Stimulated activated naive CD8-positive, alpha-beta T cell treated with anti-CD3 and anti-CD28 coated beads, Interleukin-15, Interleukin-2, amounts not matched to agents 100 ng/mL and 50 ng/mL, for 24 hours (primary cell): ENCODE data around the gene ATRNL1.

Experiments
- H3K27ac Mint-ChIP-seq: one replicate; pipeline ENCODE4 v1.8.0; 2021; ENCODE audit warnings: mild to moderate bottlenecking, mixed read lengths
- H3K27me3 Mint-ChIP-seq: one replicate; pipeline ENCODE4 v1.8.0; 2021; ENCODE audit warnings: mixed read lengths
- H3K36me3 Mint-ChIP-seq: one replicate; pipeline ENCODE4 v1.8.0; 2021; ENCODE audit warnings: low read depth, mixed read lengths
- H3K4me1 Mint-ChIP-seq: one replicate; pipeline ENCODE4 v1.8.0; 2021; ENCODE audit warnings: low read depth, mixed read lengths
- H3K4me3 Mint-ChIP-seq: one replicate; pipeline ENCODE4 v1.8.0; 2021; ENCODE audit warnings: mild to moderate bottlenecking, mixed read lengths
- H3K9me3 Mint-ChIP-seq: one replicate; pipeline ENCODE4 v1.8.0; 2021; ENCODE audit warnings: mixed read lengths

Gene ATRNL1

DNA sequence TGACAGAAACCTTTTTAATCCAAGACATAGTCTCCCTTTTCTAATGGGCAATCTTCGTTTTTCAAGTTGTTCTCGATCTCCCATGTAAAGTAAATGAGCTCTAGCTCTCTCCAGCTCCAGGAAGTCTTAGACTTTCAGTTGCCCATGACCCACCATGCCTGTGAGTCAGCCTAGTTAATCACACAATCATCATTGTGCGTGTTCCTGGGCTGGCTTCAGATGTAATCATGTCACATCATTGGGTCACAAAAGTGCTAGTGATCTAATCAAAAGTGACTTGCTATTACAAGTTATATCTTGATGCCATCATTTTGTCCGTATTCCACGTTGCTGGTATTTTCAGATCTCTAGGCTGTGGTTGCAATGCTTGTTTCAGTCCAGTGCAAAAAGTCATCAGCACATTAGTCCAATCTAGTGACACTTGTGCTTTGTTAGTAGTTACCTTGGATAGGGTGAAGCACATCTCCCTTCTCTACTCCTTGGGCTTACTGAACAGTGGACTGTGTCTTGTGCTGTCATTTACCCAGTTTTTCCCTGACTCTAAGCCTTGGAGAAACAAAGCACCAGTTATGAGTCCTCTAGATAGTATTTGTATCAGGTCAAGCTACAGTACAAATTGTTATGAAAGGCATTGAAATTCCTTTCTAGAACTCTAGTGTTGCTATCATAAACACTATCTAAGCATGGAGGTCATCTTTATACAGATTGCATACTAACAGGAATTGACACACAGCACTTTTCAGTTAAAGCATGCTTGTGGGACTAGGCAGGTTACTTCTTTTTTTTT, 863.3 kb downstream of the ATRNL1 start:
- Mint-ChIP-seq H3K4me1 (no peaks in the 10 kb centered on the region), H3K36me3 (no peaks in the 10 kb centered on the region), H3K27ac (no peak overlapping the region), H3K4me3 (no peak overlapping the region), H3K9me3 (no peaks in the 10 kb centered on the region), H3K27me3 (no peaks in the 10 kb centered on the region)

DNA sequence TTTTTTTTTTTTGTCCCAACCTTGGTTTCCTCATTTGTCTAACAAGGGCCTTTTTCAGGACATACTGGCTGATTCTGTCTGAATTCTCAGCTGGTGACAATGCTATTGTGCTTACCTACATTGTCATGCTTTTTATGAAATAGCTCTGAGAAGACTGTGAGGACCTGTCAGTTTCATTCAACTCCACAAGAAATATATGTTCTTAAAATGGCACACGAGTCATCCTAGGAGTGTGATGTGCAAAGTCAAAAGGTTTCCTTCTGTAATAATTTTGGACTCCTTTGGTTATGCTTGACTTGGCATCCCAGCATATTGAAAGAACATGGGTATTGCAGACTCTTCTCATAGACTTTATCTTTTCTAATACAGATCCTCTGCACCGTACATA, 863.8 kb downstream of the ATRNL1 start:
- H3K4me3 Mint-ChIP-seq, result no peak overlapping the region
- no peaks in the 10 kb centered on the region for H3K4me1 Mint-ChIP-seq
- no peaks in the 10 kb centered on the region for H3K27me3 Mint-ChIP-seq
- no peaks in the 10 kb centered on the region for H3K9me3 Mint-ChIP-seq
- H3K27ac Mint-ChIP-seq, result no peak overlapping the region
- no peaks in the 10 kb centered on the region for H3K36me3 Mint-ChIP-seq

DNA sequence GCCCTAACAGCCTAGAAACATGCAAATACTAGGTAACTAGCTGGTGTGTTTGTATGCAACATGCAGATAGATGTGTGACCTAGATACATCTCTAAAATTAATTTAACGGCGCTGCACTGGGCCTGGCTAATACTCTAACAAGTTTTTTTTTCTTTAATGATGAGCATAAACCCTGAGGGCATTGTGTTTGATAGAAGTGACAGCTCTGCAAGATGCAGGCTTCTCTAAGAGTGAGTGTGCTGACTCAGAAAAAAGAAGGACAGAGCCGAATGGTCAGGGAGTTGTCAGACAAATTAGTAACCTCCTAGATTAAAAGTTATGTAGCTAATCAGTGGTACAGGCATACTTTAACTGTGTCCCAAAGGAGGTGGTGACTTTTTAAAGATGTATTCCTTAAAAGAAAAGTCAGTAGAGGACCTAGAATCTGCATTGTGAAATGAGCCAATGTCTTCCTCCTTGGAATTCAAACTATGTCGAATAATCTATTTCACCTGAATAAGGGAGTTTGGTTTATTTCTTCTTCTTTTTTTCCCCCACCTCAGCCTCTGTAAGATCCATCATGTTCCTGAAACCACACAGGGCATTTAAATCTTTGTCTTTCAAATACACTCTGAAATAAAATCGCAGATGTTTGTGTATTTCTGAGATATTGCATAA, 864.7 kb downstream of the ATRNL1 start:
- no peaks in the 10 kb centered on the region for H3K27me3 Mint-ChIP-seq
- no peaks in the 10 kb centered on the region for H3K9me3 Mint-ChIP-seq
- H3K36me3 Mint-ChIP-seq, result no peaks in the 10 kb centered on the region
- no peaks in the 10 kb centered on the region for H3K4me1 Mint-ChIP-seq
- H3K4me3 Mint-ChIP-seq, result no peak overlapping the region
- H3K27ac Mint-ChIP-seq, result no peak overlapping the region

- Mint-ChIP-seq H3K27ac (no peak overlapping the region), H3K36me3 (no peaks in the 10 kb centered on the region), H3K4me1 (no peaks in the 10 kb centered on the region), H3K4me3 (no peak overlapping the region), H3K9me3 (no peaks in the 10 kb centered on the region), H3K27me3 (no peaks in the 10 kb centered on the region)
Measured at GRCh38 chr10:115963848-115964247, 870.7 kb downstream of the ATRNL1 start.

DNA sequence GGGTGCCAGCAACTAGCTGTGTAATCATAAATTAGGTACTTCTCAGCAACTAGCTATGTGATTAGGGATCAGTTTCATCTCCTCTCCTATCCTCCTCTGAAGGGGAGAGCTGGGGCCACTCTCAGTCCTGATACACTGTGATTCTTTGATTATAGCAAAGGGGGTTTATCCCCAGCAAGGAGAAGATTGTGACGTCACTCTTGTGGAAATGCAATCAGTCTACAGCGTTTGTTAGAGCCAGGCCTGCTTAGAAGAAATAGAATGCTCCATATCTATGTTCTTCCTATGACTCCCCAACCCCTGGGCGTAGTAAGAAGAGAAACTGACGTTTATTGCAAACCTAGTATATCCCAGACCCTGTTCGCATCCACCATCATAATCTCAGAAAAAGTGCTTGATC, 871.7 kb downstream of the ATRNL1 start:
- Mint-ChIP-seq H3K27me3 (no peaks in the 10 kb centered on the region), H3K36me3 (no peaks in the 10 kb centered on the region), H3K27ac (no peak overlapping the region), H3K4me1 (no peaks in the 10 kb centered on the region), H3K9me3 (no peaks in the 10 kb centered on the region), H3K4me3 (no peak overlapping the region)

DNA sequence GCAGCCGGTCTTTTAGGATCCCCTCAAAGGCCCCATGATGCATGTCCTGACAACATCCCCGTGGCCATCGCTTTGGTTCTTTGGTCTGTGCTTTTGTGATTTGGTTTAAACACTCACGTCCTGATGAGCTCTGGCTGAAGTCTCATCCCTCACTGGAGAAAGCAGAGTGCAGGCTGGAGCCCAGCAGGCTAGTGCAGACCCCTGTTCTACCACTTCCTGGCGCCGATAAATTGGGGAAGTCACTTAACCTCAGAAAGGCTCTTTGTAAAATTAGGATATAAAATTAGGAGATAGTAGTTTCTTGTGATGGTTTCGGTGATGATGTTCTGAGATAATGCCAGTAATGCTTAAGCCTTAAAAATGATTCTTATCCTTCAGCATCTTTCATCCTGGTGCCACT, 872.2 kb downstream of the ATRNL1 start:
- no peaks in the 10 kb centered on the region for H3K36me3 Mint-ChIP-seq
- no peak overlapping the region for H3K4me3 Mint-ChIP-seq
- no peaks in the 10 kb centered on the region for H3K27me3 Mint-ChIP-seq
- no peaks in the 10 kb centered on the region for H3K4me1 Mint-ChIP-seq
- no peak overlapping the region for H3K27ac Mint-ChIP-seq
- H3K9me3 Mint-ChIP-seq, result no peaks in the 10 kb centered on the region

DNA sequence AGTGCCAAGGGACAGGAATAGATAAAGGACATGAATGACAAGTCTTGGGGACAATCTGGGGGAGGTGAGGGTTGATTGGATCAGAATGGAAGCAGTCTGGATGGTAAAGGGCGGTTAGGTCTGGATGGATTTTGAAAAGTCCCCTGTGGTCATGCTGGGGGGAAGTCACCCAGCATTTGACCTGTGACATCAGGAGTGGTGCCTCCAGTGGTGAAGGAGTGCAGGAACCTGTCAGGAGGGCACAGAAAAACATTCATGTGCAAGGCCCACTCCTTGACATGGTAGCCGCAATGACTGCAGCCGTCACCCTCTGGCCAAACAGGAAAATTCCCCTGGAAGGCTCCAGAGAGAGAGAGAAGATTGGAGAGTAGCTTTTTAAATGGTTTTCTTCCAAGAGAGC, 875.1 kb downstream of the ATRNL1 start:
- no peaks in the 10 kb centered on the region for H3K27me3 Mint-ChIP-seq
- peaks cover 3% of the 10 kb centered on the region for H3K9me3 Mint-ChIP-seq
- H3K4me3 Mint-ChIP-seq, result no peak overlapping the region
- H3K36me3 Mint-ChIP-seq, result no peaks in the 10 kb centered on the region
- H3K4me1 Mint-ChIP-seq, result no peaks in the 10 kb centered on the region
- H3K27ac Mint-ChIP-seq, result no peak overlapping the region

GRCh38 chr10:115969591-115969990, 876.4 kb downstream of the ATRNL1 start:
- Mint-ChIP-seq H3K27me3 (no peaks in the 10 kb centered on the region), H3K27ac (no peak overlapping the region), H3K4me3 (no peak overlapping the region), H3K4me1 (no peaks in the 10 kb centered on the region), H3K36me3 (no peaks in the 10 kb centered on the region), H3K9me3 (peaks cover 10% of the 10 kb centered on the region)

- H3K27ac Mint-ChIP-seq, result no peak overlapping the region
- no peaks in the 10 kb centered on the region for H3K4me1 Mint-ChIP-seq
- no peaks in the 10 kb centered on the region for H3K27me3 Mint-ChIP-seq
- no peaks in the 10 kb centered on the region for H3K36me3 Mint-ChIP-seq
- peaks cover 10% of the 10 kb centered on the region for H3K9me3 Mint-ChIP-seq
- no peak overlapping the region for H3K4me3 Mint-ChIP-seq
Measured at GRCh38 chr10:115971921-115972320, 878.8 kb downstream of the ATRNL1 start.

- Mint-ChIP-seq H3K27ac (no peak overlapping the region), H3K36me3 (no peaks in the 10 kb centered on the region), H3K27me3 (no peaks in the 10 kb centered on the region), H3K4me1 (no peaks in the 10 kb centered on the region), H3K9me3 (peaks cover 10% of the 10 kb centered on the region), H3K4me3 (no peak overlapping the region)
Measured at GRCh38 chr10:115972426-115972825, 879.3 kb downstream of the ATRNL1 start.

DNA sequence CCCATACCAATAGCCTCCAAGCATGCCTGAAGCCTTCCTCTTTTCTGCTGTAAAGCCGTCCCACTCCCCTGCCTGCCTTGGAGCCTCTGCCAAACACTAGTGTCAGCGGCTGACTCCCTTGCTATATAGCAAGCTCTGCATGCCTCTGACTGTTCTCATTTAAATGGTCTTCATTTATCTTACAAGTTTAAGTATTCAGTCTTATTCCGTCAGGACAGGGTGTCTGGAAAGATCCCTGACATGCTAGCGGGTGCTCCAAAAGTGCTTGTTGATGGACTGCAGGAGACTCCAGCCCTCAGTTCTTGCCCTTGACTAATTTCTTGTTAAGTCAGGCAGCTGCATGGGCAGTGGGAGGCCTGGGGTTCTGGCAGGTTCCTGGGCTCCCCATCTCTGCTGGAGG, 881.2 kb downstream of the ATRNL1 start:
- no peak overlapping the region for H3K4me3 Mint-ChIP-seq
- H3K4me1 Mint-ChIP-seq, result no peaks in the 10 kb centered on the region
- no peaks in the 10 kb centered on the region for H3K36me3 Mint-ChIP-seq
- H3K27me3 Mint-ChIP-seq, result no peaks in the 10 kb centered on the region
- peaks cover 10% of the 10 kb centered on the region for H3K9me3 Mint-ChIP-seq
- no peak overlapping the region for H3K27ac Mint-ChIP-seq

DNA sequence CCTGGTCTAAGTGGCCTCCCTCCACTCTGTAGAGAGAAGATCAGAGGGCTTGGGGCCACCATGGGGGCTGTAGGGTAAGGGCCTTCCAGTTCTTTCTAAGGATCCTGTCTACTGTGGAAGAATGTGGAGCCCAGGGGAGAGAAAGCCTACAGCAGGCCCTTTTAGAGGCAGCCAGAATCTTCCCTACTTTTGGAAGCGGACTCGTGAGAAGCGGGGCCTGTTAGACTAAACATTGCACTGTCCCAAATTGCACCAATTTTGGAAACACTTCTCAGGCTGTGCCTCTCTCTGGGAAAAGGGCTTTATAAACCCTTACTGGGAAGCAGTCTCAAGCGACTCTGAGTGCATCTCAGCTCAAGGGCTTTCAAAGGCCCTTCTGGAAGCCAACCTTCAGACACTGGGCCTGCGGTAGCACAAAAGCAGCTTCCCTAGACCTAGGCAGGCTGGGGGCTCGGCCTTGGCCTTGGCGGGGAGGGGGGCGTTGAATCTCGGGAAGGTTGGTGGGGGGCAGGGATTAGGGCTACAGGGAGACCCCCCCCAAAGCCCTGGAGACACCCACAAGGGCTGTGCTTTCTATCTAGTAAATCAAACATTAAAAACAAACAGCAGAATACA, 881.8 kb downstream of the ATRNL1 start:
- H3K4me3 Mint-ChIP-seq, result no peak overlapping the region
- H3K9me3 Mint-ChIP-seq, result peaks cover 10% of the 10 kb centered on the region
- no peaks in the 10 kb centered on the region for H3K36me3 Mint-ChIP-seq

DNA sequence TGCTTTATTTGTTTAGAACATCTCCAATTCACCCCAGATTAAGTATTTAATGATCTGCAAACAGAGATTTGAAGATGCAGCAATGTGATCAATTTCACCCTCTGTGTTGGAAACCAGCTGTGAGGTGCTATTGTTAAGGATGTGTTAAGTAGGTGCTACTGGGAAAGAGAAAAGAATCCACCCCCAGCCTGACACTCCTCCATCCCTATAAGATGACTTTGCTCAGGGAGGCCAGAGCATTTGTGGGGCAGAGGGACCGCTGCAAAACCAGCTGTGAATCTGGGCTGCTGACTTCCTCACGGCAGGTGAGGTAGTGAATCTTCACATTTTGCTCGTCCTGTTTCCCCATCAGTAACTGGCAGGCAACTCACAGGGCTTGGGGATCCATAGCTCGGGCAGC, 882.3 kb downstream of the ATRNL1 start:
- Mint-ChIP-seq H3K27ac (no peak overlapping the region), H3K36me3 (no peaks in the 10 kb centered on the region), H3K27me3 (no peaks in the 10 kb centered on the region)

More for the DNA sequence above, 881.8 kb downstream of the ATRNL1 start:
- no peaks in the 10 kb centered on the region for H3K4me1 Mint-ChIP-seq
- H3K27ac Mint-ChIP-seq, result no peak overlapping the region
- no peaks in the 10 kb centered on the region for H3K27me3 Mint-ChIP-seq

DNA sequence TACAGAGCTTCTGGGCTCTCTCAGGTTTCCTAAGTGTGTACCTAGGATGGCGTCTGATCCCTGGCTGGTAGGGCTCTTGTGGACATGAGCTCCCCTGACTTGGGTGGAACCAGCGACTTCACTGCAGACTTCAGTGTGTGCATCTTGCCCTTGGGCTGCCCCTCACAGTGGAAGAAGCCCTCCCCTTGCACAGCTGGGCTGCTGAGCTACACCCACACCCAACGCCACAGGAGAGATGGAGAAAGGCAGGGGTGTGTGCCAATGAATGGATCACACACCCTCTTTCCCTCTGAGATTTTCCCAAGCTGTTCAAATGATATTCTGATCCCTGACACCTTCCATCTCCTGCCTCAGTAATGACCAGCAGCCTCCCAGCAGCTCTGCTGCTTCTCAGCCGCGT, 883.2 kb downstream of the ATRNL1 start:
- peaks cover 7% of the 10 kb centered on the region for H3K9me3 Mint-ChIP-seq
- H3K27me3 Mint-ChIP-seq, result no peaks in the 10 kb centered on the region
- no peaks in the 10 kb centered on the region for H3K36me3 Mint-ChIP-seq
- H3K4me1 Mint-ChIP-seq, result no peaks in the 10 kb centered on the region
- H3K4me3 Mint-ChIP-seq, result no peak overlapping the region
- H3K27ac Mint-ChIP-seq, result no peak overlapping the region

More for the DNA sequence above, 882.3 kb downstream of the ATRNL1 start:
- Mint-ChIP-seq H3K9me3 (peaks cover 10% of the 10 kb centered on the region), H3K4me1 (no peaks in the 10 kb centered on the region), H3K4me3 (no peak overlapping the region)

GRCh38 chr10:115977855-115978254, 884.7 kb downstream of the ATRNL1 start:
- Mint-ChIP-seq H3K27me3 (no peaks in the 10 kb centered on the region), H3K4me3 (no peak overlapping the region), H3K36me3 (no peaks in the 10 kb centered on the region), H3K4me1 (no peaks in the 10 kb centered on the region), H3K27ac (no peak overlapping the region), H3K9me3 (peaks cover 7% of the 10 kb centered on the region)
